Nephron progenitor cell (in vitro differentiated cells): ENCODE measurements around the gene TTLL4.

Experiments used
- DNase-seq: peaks from one replicate; pipeline ENCODE4 v3.0.0; 2021
- H3K27ac Mint-ChIP-seq: 2 replicates; pipeline ENCODE4 v1.8.0; 2021; ENCODE audit warnings: mild to moderate bottlenecking, moderate library complexity, mixed read lengths
- H3K27me3 Mint-ChIP-seq: 2 replicates; pipeline ENCODE4 v1.8.0; 2021; ENCODE audit warnings: mild to moderate bottlenecking, low read depth, mixed read lengths; ENCODE audit not compliant: poor library complexity
- H3K36me3 Mint-ChIP-seq: 2 replicates; pipeline ENCODE4 v1.8.0; 2021; ENCODE audit warnings: low read depth, mixed read lengths
- H3K4me1 Mint-ChIP-seq: 2 replicates; pipeline ENCODE4 v1.8.0; 2021; ENCODE audit warnings: mixed read lengths
- H3K4me3 Mint-ChIP-seq: 2 replicates; pipeline ENCODE4 v1.8.0; 2021; ENCODE audit warnings: mild to moderate bottlenecking, moderate library complexity, mixed read lengths
- H3K9me3 Mint-ChIP-seq: 2 replicates; pipeline ENCODE4 v1.8.0; 2021; ENCODE audit warnings: mild to moderate bottlenecking, moderate library complexity, mixed read lengths
- CTCF ChIP-seq: fragments of 200-600 bp; sonication (generic); IDR thresholded peaks from 2 replicates; pipeline ENCODE4 v1.5.0; 2021; ENCODE audit warnings: antibody characterized with exemption

Gene TTLL4

DNA sequence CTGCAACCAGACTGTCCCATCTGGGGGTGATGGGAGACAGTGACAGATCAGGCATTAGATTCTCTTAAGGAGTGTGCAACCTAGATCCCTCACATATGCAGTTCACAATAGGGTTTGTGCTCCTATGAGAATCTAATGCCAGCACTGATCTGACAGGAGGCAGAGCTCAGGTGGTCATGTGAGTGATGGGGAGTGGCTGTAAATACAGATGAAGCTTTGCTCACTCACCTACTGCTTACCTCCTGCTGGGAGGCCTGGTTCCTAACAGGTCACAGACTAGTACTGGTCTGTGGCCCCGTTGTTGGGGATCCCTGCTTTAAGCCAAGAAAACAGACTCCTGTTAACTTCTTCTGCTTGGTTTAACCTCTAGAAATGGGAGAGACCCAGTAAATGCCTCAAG is 74.5 kb downstream of the TTLL4 start:
- H3K4me3 Mint-ChIP-seq = no peak overlapping the region
- TF ChIP-seq CTCF = no peak
- H3K4me1 Mint-ChIP-seq = peaks cover 18% of the 10 kb centered on the region
- H3K36me3 Mint-ChIP-seq = peaks cover 7% of the 10 kb centered on the region
- peaks cover 37% of the 10 kb centered on the region for H3K27me3 Mint-ChIP-seq
- no peak for DNase-seq
- no peaks in the 10 kb centered on the region for H3K9me3 Mint-ChIP-seq
- no peak overlapping the region for H3K27ac Mint-ChIP-seq

DNA sequence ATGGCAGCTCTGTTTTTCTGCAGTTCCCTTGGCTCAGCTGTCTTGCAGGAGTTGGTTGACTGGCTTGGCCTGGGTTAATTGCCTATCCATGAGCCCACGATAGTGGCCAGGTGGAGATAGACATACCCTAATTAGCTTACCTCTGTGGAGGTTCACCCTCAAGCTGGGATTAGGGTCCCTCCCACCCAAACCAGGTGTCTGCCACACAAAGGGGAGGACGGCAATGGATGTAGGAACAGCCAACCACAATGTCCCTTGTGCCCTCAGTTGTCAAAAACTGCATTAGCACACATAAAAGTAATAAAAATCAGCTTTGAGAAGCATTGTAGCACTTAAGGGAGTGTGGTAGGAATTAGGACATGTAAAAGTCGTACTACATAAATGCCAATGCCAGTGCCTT is 75.5 kb downstream of the TTLL4 start:
- Mint-ChIP-seq H3K4me1 (peaks cover 12% of the 10 kb centered on the region), H3K27ac (no peak overlapping the region), H3K27me3 (peaks cover 36% of the 10 kb centered on the region), H3K4me3 (no peak overlapping the region), H3K9me3 (no peaks in the 10 kb centered on the region), H3K36me3 (peaks cover 7% of the 10 kb centered on the region)
- DNase-seq = no peak
- no peak for TF ChIP-seq CTCF

DNA sequence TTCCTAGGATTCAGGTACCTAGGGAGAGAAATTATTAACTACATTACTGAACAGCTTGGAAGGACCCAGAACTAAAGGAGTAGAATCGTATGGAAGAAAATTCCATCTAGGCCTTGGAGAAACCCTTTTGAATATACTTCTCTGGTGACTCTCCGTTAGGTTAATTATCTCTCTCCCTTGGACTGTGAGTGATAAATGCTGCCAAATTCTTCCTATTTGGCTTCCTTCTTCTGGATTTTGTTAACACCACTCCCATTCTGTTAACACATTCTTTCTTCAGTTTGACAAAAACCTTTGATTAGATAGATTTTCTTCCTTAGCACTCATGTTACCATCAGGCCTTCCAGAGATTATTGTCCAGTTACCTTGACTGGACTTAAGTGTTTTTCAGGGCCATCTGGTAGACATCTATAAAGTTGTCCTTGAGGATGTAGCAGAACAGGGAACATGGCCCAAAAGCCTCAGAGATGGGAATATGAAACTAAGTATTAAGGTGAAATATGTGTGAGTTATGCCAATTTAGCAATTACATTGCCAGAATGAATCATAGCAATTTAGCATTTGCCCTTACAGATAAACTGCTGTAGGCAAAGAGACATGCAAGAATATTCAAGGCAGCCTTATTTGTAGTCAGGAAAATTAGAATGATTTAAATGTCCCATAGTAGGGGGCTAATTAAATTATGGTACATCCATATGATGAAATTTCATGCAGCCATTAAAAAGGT is 78.1 kb downstream of the TTLL4 start:
- peaks cover 2% of the 10 kb centered on the region for H3K36me3 Mint-ChIP-seq

DNA sequence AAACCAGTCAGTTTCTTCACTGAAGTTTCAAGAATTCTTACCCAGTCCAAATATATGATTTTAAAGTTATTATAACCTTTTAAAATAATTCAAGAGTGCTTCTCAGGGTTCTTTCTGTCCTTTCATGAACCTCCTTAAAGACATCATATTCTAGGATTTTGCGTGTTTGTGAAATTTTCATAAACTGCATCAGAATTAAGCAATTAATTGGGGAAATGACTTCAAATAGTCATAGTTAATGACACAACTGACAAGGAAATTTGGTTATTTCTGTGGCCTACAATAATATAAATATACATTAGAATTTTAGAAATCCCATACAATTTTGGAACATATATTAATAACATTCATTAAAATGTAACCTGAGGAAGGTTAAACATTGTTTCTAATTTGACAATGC is 81.8 kb downstream of the TTLL4 start:
- Mint-ChIP-seq H3K27me3 (no peaks in the 10 kb centered on the region), H3K27ac (no peak overlapping the region), H3K36me3 (no peaks in the 10 kb centered on the region), H3K4me1 (no peaks in the 10 kb centered on the region), H3K4me3 (no peak overlapping the region), H3K9me3 (no peaks in the 10 kb centered on the region)
- no peak for DNase-seq
- TF ChIP-seq CTCF = no peak

More for the DNA sequence above, 78.1 kb downstream of the TTLL4 start:
- no peak overlapping the region for H3K4me3 Mint-ChIP-seq
- H3K27me3 Mint-ChIP-seq = peaks cover 13% of the 10 kb centered on the region
- H3K27ac Mint-ChIP-seq = no peak overlapping the region
- no peaks in the 10 kb centered on the region for H3K9me3 Mint-ChIP-seq
- TF ChIP-seq CTCF = no peak
- H3K4me1 Mint-ChIP-seq = no peaks in the 10 kb centered on the region
- DNase-seq = no peak

GRCh38 chr2:218796691-218797090 is 86.1 kb downstream of the TTLL4 start:
- H3K27me3 Mint-ChIP-seq = no peaks in the 10 kb centered on the region
- no peak overlapping the region for H3K27ac Mint-ChIP-seq
- no peak for TF ChIP-seq CTCF
- no peaks in the 10 kb centered on the region for H3K9me3 Mint-ChIP-seq
- H3K36me3 Mint-ChIP-seq = no peaks in the 10 kb centered on the region
- no peak overlapping the region for H3K4me3 Mint-ChIP-seq
- H3K4me1 Mint-ChIP-seq = peaks cover 13% of the 10 kb centered on the region
- no peak for DNase-seq

GRCh38 chr2:218798767-218799504 is 88.3 kb downstream of the TTLL4 start:
- H3K4me3 Mint-ChIP-seq = no peak overlapping the region
- peak overlapping the region; percentile 24 for H3K27ac Mint-ChIP-seq
- H3K9me3 Mint-ChIP-seq = peaks cover 3% of the 10 kb centered on the region
- peaks cover under 1% of the 10 kb centered on the region for H3K36me3 Mint-ChIP-seq
- no peaks in the 10 kb centered on the region for H3K27me3 Mint-ChIP-seq
- no peak for TF ChIP-seq CTCF
- H3K4me1 Mint-ChIP-seq = peaks cover 20% of the 10 kb centered on the region
- no peak for DNase-seq
